Stimulated activated CD4-positive, alpha-beta T cell treated with anti-CD3 and anti-CD28 coated beads, Interleukin-12 subunit alpha, Interleukin-12 subunit beta, amount 100 ng/mL, for 4 hours (primary cell): ENCODE results near the gene ZSWIM1.
"Not testable (repeated sequence)": the region's sequence is repeated elsewhere in the genome, so short reads cannot be mapped to it uniquely, and the experiment has no call there.

ENCODE experiments used
- DNase-seq: peaks from one replicate; pipeline ENCODE4 v3.0.0-alpha.2; 2020

The ZSWIM1 gene

DNA sequence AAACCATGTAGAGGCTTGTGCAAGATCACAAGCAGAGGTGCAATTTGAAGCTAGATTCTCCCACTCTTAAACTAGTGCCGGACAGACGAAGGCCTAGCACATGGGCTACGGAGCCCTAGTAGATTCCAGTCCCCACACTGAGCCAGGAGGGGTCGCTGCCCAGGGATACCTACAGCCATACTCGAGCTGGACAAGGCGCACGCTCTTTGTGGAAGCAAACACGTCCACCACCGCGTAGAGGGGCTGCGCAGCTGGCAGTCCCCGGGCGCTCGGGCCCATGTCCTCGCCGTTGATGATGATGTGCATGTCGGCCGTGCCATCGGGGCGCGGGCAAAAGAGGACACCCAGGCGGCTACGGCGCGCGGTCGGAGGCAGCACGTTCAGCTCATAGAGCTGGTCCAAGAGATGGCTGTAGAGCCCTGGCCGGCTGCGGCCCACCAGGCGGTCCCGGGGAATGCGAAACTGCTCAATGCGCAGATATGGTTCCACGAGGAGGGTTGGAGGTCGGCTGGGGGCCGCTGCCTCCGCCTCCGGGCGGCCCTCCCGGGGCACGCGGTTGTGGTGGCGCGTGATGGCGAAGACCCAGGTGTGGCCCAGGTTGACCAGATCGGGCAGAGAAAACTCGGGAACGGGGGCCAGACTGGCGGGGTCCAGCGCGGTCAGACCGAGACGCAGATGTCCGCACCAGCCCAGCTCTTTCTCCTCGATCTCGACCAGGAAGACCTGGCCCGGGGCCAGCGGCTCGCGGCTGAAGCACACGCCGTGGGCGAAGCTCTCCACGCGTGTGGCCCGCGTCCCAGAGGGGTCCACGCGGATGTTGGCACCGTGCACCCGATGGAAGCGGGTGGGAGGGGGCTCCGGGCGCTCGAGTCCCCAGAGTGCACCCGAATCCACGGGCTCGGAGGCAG is 9.3 kb downstream of the ZSWIM1 start:
- peak; percentile 41 for DNase-seq

DNA sequence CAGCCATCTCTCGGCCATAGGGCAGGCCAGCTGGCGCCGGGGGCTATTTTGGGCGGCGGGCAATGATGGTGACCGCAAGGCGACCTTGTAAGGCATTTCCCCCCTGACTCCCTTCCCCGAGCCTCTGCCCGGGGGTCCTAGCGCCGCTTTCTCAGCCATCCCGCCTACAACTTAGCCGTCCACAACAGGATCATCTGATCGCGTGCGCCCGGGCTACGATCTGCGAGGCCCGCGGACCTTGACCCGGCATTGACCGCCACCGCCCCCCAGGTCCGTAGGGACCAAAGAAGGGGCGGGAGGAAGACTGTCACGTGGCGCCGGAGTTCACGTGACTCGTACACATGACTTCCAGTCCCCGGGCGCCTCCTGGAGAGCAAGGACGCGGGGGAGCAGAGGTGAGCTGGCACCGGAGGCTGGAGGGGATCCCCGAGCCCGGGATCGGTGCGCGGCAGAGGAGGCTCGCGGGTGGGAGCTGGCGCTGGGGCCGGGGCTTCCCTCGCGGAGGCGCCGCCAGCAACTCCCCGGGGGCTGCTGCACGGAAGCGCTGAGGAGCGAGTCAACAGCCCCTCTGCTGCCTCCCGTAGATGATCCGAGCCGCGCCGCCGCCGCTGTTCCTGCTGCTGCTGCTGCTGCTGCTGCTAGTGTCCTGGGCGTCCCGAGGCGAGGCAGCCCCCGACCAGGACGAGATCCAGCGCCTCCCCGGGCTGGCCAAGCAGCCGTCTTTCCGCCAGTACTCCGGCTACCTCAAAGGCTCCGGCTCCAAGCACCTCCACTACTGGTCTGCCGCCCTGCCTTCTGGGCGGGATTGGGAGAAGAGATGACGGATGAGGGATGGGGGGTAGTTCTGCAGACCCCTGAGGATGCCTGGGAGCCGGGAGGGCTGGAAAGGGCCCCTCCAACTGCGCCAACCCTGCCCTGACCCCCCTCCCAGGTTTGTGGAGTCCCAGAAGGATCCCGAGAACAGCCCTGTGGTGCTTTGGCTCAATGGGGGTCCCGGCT is 10.3 kb downstream of the ZSWIM1 start, which contains the start of the genes CTSA and NEURL2:
TSS of gene CTSA (plus strand) at position 351 of the 999 bp plus-strand sequence. CDS start at position 585, 234 bp downstream.
TSS of gene NEURL2 (minus strand) at position 224 of the 999 bp plus-strand sequence. CDS start at position 7, 217 bp downstream.
- peak; percentile 85 for DNase-seq

- DNase-seq, result no peak
Observed at GRCh38 chr20:45892049-45892825, 11.2 kb downstream of the ZSWIM1 start.

DNA sequence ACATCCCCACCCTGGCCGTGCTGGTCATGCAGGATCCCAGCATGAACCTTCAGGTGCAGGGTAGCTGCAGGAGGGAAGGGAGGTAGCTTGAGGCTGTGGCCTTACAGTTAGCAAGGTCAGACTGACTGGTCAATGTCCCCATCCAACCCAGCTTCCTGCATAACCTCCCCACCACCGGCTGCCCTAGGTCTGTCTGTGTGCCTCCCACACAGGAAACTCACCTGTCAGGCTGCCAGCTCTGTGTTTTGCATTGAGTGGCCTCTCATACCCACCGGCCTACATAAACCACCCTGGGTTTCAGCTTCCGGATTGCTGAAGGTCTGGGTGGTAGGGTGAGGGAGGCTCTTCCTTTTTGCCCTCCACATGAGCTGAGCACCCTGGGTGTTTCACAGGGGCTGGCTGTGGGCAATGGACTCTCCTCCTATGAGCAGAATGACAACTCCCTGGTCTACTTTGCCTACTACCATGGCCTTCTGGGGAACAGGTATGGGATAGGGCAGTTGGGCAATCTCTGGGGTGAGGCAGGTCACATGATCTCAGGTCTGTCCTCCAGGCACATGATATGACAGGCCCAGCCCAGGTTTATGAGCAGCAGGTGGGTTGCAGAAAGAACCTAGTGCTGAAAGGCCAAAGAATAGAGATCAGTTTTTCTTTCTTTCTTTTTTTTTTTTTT is 11.9 kb downstream of the ZSWIM1 start:
- DNase-seq, result no peak

DNA sequence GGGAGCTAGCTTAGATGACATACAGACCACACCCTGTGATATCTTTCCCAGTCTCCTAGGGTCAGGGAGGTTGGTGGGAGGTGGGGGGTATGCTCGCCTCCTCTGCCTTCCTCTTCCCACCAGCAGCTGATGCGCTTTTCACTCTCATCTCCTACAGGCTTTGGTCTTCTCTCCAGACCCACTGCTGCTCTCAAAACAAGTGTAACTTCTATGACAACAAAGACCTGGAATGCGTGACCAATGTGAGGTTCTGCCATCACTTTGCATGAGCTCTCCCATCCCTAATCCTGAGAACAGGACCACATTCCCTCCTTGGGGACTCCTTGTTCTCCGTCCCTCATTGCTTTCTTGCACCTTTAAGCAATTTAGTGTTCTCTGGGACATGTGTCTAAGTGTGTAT is 12.8 kb downstream of the ZSWIM1 start:
- DNase-seq, result no peak

DNA sequence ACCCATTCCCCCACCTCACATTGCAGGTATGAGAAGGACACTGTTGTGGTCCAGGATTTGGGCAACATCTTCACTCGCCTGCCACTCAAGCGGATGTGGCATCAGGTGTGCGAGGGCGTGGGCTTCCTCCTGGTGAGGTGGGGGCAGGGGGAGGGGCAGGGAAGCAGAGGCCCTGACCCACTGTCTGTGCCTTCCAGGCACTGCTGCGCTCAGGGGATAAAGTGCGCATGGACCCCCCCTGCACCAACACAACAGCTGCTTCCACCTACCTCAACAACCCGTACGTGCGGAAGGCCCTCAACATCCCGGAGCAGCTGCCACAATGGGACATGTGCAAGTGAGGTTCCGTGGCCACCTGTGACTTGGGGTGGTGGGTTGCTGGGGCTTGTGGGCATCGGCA is 13.8 kb downstream of the ZSWIM1 start:
- no peak for DNase-seq

GRCh38 chr20:45896641-45897161 is 15.7 kb downstream of the ZSWIM1 start:
- DNase-seq, result no peak

GRCh38 chr20:45897289-45897688 is 16.3 kb downstream of the ZSWIM1 start:
- DNase-seq, result no peak

- no peak for DNase-seq
Observed at GRCh38 chr20:45897692-45898091, 16.7 kb downstream of the ZSWIM1 start.

GRCh38 chr20:45898285-45898684 is 17.3 kb downstream of the ZSWIM1 start:
- no peak for DNase-seq

DNA sequence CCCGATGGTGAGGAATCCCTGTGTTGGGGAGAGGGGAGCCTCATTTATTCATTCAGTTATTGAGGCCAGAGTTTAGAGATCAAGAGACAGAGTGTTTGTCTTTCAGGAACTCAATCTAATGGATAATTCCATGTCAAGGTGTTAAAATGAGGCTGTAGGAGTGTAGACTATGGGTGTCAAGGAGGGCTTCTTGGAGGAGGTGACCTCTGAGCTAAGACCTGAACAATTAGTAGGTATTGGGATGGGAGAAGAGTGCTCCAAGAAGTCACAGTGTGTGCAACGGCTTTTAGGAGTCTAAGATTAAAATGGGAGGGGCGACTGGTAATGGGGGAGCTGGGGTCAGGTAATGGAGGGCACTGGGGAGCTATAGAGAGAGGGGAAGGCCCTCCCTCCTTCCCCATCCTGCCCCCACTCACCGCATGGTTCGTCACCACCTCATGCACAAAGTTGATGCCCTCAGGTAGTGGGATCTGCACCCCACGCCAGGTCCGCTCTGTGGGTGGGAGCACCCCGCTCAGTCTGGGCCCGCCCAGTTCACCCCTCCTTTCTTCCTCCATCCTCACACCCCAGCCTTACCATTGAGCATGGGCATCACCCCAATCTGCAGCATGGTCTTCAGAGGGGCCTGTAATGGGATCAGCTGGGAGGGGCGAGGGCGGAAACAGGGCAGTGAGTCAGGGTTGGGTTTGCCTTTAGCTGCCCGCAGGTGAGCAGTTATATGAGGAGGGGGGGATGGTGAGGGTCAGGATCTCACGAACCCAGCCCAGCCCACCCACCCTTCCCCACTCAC is 18.2 kb downstream of the ZSWIM1 start:
- DNase-seq, result no peak

DNA sequence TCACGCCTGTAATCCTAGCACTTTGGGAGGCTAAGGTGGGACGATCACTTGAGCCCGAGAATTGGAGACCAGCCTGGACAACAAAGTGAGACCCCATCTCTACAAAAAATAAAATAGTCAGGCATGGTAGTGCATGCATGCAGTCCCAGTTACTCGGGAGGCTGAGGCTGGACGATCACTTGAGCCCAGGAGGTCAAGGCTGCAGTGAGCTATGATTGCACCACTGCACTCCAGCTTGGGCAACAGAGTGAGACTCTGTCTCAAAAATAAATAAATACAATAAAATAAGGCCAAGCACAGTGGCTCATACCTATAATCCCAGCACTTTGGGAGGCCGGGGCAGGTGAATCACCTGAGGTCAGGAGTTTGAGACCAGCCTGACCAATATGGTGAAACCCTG is 20.3 kb downstream of the ZSWIM1 start:
- DNase-seq, result not testable (repeated sequence)

GRCh38 chr20:45902199-45902701 is 21.2 kb downstream of the ZSWIM1 start:
- DNase-seq, result no peak

DNA sequence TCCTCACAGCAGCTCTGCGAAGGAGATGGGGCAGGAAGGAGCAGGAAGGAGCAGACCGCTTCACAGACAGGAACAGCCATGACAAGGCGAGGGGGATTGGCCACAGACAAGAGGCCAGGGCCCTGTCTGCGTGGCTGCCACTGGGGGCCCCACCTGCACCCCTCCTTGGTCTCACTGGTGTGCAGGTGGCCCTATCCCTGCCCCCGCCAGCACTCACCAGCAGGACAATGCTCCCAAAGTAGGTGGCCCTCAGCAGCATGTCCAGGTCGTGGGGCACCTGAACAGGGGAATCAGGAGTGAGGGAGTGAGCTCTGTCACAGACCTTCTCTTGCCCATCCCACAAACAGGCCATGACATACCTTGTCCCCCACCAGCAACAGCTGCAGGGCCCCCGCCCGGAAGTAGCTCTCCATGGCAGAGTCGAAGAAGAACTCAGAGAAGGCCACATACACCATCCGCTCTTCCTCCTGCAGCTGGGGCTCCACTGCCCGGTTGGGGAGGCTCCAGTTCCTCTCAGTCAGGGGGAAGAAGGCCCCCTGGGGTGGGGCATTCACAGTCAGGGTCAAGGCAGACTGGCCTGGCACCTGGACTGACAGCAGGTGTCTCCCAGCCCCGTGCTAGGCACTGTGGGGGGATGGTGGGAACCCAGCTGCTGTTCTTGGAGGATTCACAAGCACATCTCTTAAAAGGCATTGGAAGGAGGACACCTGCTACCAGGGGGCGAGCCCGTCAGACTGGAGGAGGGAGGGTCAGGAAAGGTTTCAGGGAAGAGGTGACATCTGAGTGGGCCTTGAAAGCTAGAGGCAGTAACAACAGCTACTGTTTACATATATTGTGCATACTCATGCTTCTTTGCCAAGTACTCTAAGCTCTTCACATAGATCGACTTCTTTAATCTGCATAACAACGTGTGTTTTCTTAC is 23.8 kb downstream of the ZSWIM1 start:
- no peak for DNase-seq

DNA sequence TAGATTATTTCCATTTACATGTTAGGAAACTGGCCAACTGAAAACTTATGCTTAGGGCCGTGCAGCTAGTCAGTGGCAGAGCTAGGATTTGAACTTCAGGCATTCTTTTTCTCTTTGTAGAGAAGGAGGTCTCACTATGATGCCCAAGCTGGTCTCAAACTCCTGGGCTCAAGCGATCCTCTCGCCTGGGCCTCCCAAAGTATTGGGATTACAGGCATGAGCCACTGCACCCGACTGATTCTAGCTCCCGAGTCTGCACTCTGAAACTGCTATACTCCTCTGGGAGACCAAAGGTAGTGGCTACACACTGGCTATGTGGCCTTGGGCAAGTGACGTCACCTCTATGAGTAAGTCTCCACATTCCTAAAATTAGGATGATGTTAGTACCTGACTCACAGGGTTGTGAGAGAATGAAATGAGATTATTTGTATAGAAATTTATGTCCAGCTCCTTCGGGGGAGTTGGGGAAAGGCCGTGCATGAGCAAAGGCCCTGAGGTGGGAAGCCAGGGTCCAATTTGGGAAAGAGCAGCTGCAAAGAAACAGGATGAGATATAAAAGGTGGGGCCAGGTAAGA is 24.6 kb downstream of the ZSWIM1 start:
- no peak for DNase-seq

GRCh38 chr20:45907219-45907948 is 26.4 kb downstream of the ZSWIM1 start:
- DNase-seq, result no peak

- no peak for DNase-seq
Observed at GRCh38 chr20:45908084-45908483, 27.1 kb downstream of the ZSWIM1 start.

DNA sequence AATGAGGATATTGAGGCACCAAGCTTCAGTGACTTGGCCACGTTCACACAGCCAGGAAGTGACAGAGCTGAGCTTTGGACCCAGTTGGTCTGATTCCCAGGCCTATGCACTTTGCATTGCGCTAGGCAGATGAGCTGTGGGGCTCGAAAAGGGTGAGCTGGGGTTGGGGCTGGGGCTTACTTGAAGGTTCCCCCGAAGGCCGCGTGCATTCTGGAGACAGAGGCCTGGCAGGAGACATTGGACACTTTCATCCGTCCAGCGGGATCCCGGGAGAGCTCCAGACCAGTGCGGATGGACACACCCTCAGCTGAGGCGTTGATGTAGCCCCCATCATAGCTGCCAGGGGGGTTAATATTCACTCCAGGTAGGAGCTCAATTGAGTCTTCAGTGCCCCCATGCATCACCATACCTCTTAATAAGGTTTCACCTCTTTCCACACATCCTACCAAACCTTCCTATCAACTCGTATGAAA is 28.3 kb downstream of the ZSWIM1 start:
- DNase-seq, result no peak
